Measurements from ENCODE around the gene TMEM131. TPM values are rescaled to one million over a fixed set of nuclear protein-coding genes. Genes with fewer than 3 reads are reported as not detected.

The TMEM131 gene
- total and polyA plus RNA-seq, 2 of the 8 experiments (the other 6 are each of a cell fraction or from before 2014, with no cell fraction given): 9.7 to 22.9 TPM

GRCh38 chr2:97970293-97971060 is 25.3 kb downstream of the TMEM131 start (continued):
- TF ChIP-seq CHD7 (IDR thresholded peaks at IDR 0.05; ENCODE audit: insufficient replicate concordance, low read length): no peak
- TF ChIP-seq PHF8 (conservative IDR thresholded peaks at IDR 0.05; ENCODE audit: low read depth, low read length): no peak
- no peak for TF ChIP-seq GABPA (IDR thresholded peaks at IDR 0.05; ENCODE audit: borderline replicate concordance, insufficient read depth, low read length)
- no peak for TF ChIP-seq CBX8 (IDR thresholded peaks at IDR 0.05; ENCODE audit: borderline replicate concordance, low read depth, low read length)
- TF ChIP-seq TEAD4 (IDR thresholded peaks at IDR 0.05; ENCODE audit: low read depth, low read length): no peak

Data from H1 (cell line).